IMR-90 (cell line): Measurements from ENCODE around the gene RPTOR.

ENCODE experiments used
- BHLHE40 ChIP-seq: fragments of 150-350 bp; IDR thresholded peaks from 2 replicates; pipeline ENCODE4 v1.6.1; 2016; ENCODE audit warnings: mild to moderate bottlenecking, low read depth, low read length
- RAD21 ChIP-seq: IDR thresholded peaks from 2 replicates; pipeline ENCODE4 v1.6.1; 2012; ENCODE audit warnings: low read length, improper control_type of control experiment
- TF ChIP-seq, protein P1 (sequence below): conservative IDR thresholded peaks from 2 replicates; pipeline ENCODE4 v1.5.1; 2012; ENCODE audit warnings: mild to moderate bottlenecking, low read depth, low read length, improper control_type of control experiment

DNA sequence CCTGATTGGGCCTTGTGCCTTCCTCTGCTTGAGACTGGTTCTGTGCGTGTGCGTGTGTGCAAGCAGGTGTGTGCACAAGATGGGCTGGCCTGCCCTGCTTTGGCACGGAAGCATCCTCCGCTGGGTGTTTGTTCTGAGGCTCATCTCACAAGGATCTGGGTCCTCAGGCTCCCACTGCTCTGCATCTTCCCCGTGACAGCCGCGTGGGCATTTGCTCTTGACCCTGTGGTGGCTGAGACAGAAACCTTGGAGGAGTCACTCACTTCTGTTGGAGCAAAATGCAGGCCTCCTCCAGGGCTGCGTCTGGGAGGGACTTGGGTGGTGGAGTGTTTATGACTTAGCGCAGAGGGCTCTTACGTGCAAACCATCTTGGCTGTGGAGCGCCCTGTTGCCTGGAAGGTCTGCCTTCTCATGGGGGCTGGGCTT is 119.2 kb downstream of the RPTOR start:
- TF ChIP-seq, protein P1, sequence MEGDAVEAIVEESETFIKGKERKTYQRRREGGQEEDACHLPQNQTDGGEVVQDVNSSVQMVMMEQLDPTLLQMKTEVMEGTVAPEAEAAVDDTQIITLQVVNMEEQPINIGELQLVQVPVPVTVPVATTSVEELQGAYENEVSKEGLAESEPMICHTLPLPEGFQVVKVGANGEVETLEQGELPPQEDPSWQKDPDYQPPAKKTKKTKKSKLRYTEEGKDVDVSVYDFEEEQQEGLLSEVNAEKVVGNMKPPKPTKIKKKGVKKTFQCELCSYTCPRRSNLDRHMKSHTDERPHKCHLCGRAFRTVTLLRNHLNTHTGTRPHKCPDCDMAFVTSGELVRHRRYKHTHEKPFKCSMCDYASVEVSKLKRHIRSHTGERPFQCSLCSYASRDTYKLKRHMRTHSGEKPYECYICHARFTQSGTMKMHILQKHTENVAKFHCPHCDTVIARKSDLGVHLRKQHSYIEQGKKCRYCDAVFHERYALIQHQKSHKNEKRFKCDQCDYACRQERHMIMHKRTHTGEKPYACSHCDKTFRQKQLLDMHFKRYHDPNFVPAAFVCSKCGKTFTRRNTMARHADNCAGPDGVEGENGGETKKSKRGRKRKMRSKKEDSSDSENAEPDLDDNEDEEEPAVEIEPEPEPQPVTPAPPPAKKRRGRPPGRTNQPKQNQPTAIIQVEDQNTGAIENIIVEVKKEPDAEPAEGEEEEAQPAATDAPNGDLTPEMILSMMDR: no peak
- no peak for TF ChIP-seq RAD21
- TF ChIP-seq BHLHE40: no peak
